ENCODE data around the gene CNOT1. TPM values are rescaled to one million over a fixed set of nuclear protein-coding genes. Genes with fewer than 3 reads are reported as not detected.

CNOT1 gene
- total RNA-seq, 1 experiment from 2014 or later, result 230 TPM

DNA sequence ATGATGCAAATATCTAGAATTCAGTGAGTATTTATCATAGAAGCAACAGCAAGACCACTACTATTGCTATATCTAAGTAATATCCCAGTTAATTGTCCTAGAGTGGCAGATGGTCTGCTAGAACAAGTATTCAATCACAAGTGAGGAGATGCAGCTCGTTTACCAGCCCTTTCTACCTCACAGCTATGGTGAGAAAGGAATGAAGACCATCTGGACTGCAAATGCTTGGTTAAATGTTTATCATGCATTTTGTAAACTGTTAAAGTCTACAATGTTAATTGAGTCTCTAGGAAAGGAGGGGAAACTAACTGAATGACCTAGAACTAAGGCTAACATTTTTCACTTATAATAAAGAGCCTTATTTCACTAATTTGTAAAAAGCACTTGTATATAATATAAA, 52.5 kb downstream of the CNOT1 start:
- Histone ChIP-seq H3K27me3 (ENCODE audit: insufficient read depth, low read length) (no peaks in the 10 kb centered on the region), H2AFZ (ENCODE audit: low read depth, low read length, poor library complexity, severe bottlenecking) (no peak overlapping the region), H3K9ac (ENCODE audit: low read length) (no peak overlapping the region), H3K36me3 (ENCODE audit: control insufficient read depth in 1 of 2, insufficient read depth in 2 of 2, low read length in 2 of 2) (peaks cover 73 to 78% of the 10 kb centered on the region in 2 experiments), H3K4me1 (ENCODE audit: control insufficient read depth in 1 of 2, insufficient read depth in 2 of 2, low read length in 2 of 2) (no peaks in the 10 kb centered on the region), H3K4me3 (replicated peaks in 1 of 2; ENCODE audit: low read depth in 1 of 2, low read length in 2 of 2) (no peak overlapping the region), H4K20me1 (ENCODE audit: insufficient read depth) (peaks cover 8% of the 10 kb centered on the region; the same call in 1 of the 2 replicates), H3K9me3 (ENCODE audit: control insufficient read depth in 1 of 2, insufficient read depth in 1 of 2, low read depth in 1 of 2, low read length in 2 of 2) (no peaks in the 10 kb centered on the region), H3K9me2 (ENCODE audit: insufficient read depth) (no peaks in the 10 kb centered on the region), H3K79me2 (ENCODE audit: insufficient read depth, low read length) (peaks cover 57% of the 10 kb centered on the region), H3K27ac (ENCODE audit: low read depth, low read length) (no peak overlapping the region), H3K4me2 (ENCODE audit: low read length) (no peak overlapping the region)
- TF ChIP-seq CEBPB (IDR thresholded peaks at IDR 0.05; ENCODE audit: low read depth) (no peak), POLR2A (IDR thresholded peaks at IDR 0.05; ENCODE audit: borderline replicate concordance, extremely low read depth, insufficient read depth, insufficient read length) (no peak), RAD21 (IDR thresholded peaks at IDR 0.05; ENCODE audit: low read depth) (no peak), TCF7L2 (IDR thresholded peaks at IDR 0.05; ENCODE audit: borderline replicate concordance, extremely low read depth, insufficient read depth, insufficient read length) (no peak), FOSL1 (IDR thresholded peaks at IDR 0.05; ENCODE audit: low read depth) (no peak), EZH2 (IDR thresholded peaks at IDR 0.05) (no peak), ZFX (IDR thresholded peaks at IDR 0.05) (no peak)
- TF ChIP-seq, protein P1, sequence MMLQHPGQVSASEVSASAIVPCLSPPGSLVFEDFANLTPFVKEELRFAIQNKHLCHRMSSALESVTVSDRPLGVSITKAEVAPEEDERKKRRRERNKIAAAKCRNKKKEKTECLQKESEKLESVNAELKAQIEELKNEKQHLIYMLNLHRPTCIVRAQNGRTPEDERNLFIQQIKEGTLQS (IDR thresholded peaks at IDR 0.05), result no peak
- TF ChIP-seq, protein P2, sequence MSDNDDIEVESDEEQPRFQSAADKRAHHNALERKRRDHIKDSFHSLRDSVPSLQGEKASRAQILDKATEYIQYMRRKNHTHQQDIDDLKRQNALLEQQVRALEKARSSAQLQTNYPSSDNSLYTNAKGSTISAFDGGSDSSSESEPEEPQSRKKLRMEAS (IDR thresholded peaks at IDR 0.05), result no peak
- TF ChIP-seq, protein P3, sequence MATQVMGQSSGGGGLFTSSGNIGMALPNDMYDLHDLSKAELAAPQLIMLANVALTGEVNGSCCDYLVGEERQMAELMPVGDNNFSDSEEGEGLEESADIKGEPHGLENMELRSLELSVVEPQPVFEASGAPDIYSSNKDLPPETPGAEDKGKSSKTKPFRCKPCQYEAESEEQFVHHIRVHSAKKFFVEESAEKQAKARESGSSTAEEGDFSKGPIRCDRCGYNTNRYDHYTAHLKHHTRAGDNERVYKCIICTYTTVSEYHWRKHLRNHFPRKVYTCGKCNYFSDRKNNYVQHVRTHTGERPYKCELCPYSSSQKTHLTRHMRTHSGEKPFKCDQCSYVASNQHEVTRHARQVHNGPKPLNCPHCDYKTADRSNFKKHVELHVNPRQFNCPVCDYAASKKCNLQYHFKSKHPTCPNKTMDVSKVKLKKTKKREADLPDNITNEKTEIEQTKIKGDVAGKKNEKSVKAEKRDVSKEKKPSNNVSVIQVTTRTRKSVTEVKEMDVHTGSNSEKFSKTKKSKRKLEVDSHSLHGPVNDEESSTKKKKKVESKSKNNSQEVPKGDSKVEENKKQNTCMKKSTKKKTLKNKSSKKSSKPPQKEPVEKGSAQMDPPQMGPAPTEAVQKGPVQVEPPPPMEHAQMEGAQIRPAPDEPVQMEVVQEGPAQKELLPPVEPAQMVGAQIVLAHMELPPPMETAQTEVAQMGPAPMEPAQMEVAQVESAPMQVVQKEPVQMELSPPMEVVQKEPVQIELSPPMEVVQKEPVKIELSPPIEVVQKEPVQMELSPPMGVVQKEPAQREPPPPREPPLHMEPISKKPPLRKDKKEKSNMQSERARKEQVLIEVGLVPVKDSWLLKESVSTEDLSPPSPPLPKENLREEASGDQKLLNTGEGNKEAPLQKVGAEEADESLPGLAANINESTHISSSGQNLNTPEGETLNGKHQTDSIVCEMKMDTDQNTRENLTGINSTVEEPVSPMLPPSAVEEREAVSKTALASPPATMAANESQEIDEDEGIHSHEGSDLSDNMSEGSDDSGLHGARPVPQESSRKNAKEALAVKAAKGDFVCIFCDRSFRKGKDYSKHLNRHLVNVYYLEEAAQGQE (IDR thresholded peaks at IDR 0.05; ENCODE audit: low read depth), result no peak
- no peak for DNase-seq (ENCODE audit: low read depth, low spot score)
- no peak for ATAC-seq
- RAD21 ChIA-PET (ENCODE audit: low non-redundant PET in 1 of 2, low total read pairs in 2 of 2, uncharacterized antibody in 2 of 2, unreplicated experiment in 2 of 2), result no interaction called here
- BruUV-seq (replicated peaks), result no TSS peak
- intact Hi-C loops (cut with micrococcal nuclease), result loop anchor here (5.0 kb wide), 1 partner anchor 35 kb away; no protein-coding TSS in a partner anchor
- POLR2A ChIA-PET, result no interaction called here
- CTCF ChIA-PET, result no interaction called here

All from HCT116 (cell line).